ENCODE results near the gene GRPEL2. TPM values are rescaled to one million over a fixed set of nuclear protein-coding genes. Genes with fewer than 3 reads are reported as not detected.

The GRPEL2 gene, protein sequence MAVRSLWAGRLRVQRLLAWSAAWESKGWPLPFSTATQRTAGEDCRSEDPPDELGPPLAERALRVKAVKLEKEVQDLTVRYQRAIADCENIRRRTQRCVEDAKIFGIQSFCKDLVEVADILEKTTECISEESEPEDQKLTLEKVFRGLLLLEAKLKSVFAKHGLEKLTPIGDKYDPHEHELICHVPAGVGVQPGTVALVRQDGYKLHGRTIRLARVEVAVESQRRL
- 24.9 TPM for total RNA-seq

DNA sequence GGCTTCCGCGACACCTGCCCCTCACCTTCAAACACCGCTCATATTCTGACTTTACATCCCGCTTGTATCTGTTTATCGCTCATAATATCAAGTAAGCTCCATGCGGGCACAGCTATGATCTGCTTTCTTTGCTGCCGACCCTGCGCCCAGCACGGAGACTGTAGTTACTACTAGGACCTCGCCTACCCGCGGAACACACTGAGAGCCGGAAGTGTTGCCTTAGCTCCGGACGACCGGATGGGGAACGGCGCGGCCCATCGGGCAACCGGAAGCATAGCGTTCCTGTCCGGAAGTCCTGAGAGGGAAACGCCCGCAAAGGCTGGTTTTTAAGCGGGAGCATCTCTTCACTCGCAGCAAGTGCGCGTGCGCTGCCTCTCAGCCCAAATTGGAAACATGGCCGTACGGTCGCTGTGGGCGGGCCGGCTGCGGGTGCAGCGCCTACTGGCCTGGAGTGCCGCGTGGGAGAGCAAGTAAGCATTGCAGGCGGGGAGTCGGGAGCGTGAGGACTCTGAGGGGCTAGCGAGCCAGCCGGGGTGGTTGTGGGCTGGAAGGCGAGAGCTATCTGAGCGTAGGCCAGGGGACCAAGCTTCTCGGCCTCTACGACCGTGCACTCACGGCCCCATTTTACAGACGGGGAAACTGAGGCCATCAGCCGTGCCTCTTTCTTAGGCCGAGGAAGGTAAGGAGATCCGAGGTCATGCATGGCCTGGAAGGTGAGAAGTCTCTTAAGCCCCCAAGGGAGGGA, at the start of gene GRPEL2:
Gene GRPEL2 (plus strand): TSS at position 353 of the 745 bp plus-strand sequence. CDS start 41 bp downstream, at position 394.
- no peaks in the 10 kb centered on the region for H3K27me3 ChIP-seq (ENCODE audit: insufficient read depth, low read length)
- H3K4me3 ChIP-seq (ENCODE audit: low read length): peak within 1 kb of the TSS; percentile 68
- H3K9me3 ChIP-seq (ENCODE audit: low read depth, low read length): no peaks in the 10 kb centered on the region
- H3K4me1 ChIP-seq (ENCODE audit: insufficient read depth, low read length): peaks cover 50% of the 10 kb centered on the region

DNA sequence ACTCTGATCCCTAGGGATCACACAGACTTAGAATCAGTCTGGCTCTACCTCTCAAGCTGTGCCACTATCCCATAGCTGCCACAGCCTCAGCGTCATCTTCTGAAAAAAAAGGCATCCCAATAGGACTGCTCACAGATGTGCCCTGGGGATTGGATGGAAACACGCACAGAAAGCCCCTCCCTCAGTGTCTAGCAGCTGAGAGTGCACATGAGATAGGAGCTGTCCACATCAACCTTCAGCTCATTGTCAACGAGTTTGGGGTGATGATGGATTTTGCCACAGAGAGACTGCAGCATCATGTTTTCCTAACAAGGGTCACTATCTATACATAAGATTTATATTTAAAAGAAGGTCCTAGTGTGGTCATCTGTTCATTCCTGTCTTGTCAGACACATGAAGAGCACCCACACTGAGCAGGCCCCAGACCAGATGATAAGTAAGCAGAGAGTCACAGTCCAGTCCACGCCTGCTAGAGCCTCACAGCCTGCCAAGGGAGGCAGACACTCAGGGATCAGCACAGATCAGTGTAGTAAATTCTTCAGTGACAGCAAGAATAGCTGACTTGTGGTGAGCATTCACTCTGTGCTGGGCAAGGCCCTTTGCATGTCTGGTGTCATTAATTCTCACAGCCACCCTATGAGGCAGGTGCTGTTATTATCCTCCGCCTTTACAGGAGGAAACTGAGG, 47.8 kb upstream of the GRPEL2 start:
- H3K9me3 ChIP-seq (ENCODE audit: low read depth, low read length): no peaks in the 10 kb centered on the region
- no peak overlapping the region for H3K4me3 ChIP-seq (ENCODE audit: low read length)
- H3K27me3 ChIP-seq (ENCODE audit: insufficient read depth, low read length): no peaks in the 10 kb centered on the region
- peaks cover 6% of the 10 kb centered on the region for H3K4me1 ChIP-seq (ENCODE audit: insufficient read depth, low read length)

DNA sequence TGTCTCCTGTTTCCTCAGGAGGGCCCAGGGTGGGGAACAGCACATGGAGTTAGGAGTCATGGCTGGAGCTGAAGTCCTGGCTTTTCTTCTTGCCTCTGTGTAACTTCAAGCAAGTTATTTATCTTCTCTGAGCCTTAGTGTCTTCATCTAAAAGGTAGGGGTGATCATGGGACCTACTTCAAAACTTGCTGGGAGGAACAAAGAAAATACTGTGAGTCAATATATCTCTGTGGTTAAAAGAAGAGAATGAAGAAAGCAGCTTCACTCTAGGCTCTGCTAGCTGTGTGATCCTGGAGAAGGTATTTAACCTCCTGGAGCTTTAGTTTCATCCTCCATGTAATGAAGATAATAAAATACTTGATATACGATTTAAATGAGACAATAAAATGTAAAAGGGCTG, 47.1 kb upstream of the GRPEL2 start:
- Histone ChIP-seq H3K4me1 (ENCODE audit: insufficient read depth, low read length) (peaks cover 6% of the 10 kb centered on the region), H3K9me3 (ENCODE audit: low read depth, low read length) (no peaks in the 10 kb centered on the region)

DNA sequence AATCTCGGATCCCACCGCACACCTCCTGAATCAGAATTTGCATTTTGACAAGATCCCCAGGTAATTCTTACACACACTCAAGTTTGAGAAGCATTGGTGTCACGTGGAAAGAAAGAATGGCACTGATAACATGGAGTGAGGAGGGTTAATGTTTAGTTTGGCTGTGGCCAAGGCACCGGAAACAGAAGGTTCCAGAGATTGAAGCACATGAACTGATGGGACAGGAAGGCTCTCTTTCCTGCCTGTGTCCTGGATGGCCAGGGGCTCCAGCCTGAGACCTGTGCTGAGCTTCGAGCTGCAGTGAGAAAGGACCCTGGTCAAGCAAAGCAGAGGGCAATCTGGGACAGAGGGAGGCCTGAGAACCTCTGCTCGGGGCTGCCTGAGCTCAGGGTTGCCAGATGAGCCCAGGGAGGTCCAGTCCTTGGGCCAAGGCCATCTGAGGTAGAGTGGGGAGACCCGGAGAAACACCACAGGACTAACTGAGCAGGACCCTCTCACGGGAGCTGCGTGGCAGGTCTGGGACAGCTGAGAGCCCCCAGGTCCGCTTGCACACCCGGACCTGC, 46.4 kb upstream of the GRPEL2 start:
- H3K4me3 ChIP-seq (ENCODE audit: low read length): no peak overlapping the region
- H3K9me3 ChIP-seq (ENCODE audit: low read depth, low read length): no peaks in the 10 kb centered on the region
- H3K27me3 ChIP-seq (ENCODE audit: insufficient read depth, low read length): no peaks in the 10 kb centered on the region
- H3K4me1 ChIP-seq (ENCODE audit: insufficient read depth, low read length): peaks cover 6% of the 10 kb centered on the region

More for the DNA sequence above, 47.1 kb upstream of the GRPEL2 start:
- Histone ChIP-seq H3K27me3 (ENCODE audit: insufficient read depth, low read length) (no peaks in the 10 kb centered on the region), H3K4me3 (ENCODE audit: low read length) (no peak overlapping the region)

DNA sequence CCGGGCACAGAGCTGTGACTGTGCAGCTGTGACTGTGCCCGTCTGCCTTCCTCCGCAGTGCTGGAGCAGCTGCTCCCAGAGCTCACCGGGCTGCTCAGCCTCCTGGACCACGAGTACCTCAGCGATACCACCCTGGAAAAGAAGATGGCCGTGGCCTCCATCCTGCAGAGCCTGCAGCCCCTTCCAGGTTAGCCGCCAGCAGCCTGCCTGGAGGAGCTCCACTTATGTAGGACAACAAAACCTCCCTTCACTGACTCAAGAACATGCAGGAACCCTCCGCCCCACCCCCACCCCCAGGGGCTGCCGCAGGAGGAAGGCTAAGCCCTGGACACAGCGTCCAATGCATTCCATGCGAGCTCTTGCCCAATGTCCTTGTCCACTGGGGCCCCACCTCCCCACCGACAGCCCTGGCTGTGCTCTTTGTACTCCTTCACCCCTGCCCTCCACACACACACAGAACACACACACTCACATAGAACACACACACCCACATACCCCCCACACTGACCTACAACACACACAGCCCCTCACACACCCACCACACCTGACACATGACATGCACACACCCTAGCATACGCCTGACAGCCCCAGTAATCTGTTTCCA, 45.7 kb upstream of the GRPEL2 start:
- H3K4me1 ChIP-seq (ENCODE audit: insufficient read depth, low read length): peaks cover 6% of the 10 kb centered on the region
- H3K9me3 ChIP-seq (ENCODE audit: low read depth, low read length): no peaks in the 10 kb centered on the region
- no peak overlapping the region for H3K4me3 ChIP-seq (ENCODE audit: low read length)
- no peaks in the 10 kb centered on the region for H3K27me3 ChIP-seq (ENCODE audit: insufficient read depth, low read length)

DNA sequence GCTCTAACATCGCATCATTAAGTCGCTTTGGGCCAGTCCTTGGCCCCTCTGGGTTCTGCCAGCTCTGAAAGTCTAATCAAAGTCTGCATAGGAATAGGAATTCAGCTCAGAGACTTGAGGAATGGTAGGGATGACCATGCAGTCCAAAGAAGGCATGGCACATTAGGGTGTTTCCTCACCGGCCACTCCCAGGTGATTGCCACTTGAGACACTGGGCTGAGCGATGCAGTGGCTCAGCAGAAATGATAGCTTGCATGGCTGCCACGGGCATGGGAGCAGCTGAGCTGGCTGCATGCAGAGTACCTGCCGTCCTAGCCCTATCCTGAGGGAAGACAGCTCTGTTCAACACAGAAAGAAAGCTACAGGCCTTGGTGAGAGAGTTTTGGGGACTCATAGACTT, 44.9 kb upstream of the GRPEL2 start:
- Histone ChIP-seq H3K4me1 (ENCODE audit: insufficient read depth, low read length) (peaks cover 3% of the 10 kb centered on the region), H3K27me3 (ENCODE audit: insufficient read depth, low read length) (no peaks in the 10 kb centered on the region)

DNA sequence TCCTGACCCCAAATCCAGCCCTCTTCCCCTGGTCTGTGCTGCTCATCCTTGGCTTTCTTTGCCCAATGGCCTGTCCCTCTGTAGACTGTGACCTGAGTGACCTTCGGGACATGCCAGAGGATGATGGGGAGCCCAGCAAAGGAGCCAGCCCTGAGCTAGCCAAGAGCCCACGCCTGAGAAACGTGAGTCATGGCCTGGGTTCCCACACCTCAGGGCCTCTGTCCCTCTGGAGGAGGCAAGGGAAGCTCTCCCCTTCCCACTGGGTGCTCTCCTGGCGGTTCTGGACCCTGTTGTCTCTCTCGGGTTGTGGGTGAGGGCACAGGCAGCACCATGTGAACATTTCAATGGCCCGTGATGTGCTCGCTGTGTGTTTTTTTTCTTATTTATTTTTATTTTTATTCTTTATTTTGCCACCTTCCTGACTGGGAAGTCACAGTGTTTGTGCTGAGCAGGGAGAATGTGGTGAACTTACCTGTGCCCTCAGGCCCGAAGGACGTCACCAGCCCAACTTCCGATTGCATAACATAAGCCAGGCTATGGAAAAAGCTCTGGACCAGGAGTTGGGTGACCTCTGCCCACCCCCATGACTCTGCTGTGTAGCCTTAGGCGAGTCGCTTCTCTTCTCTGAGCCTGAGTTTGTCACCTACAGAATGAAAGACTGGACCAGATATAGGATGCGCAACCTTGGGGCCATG, 44.1 kb upstream of the GRPEL2 start:
- H3K4me3 ChIP-seq (ENCODE audit: low read length): no peak overlapping the region
- H3K4me1 ChIP-seq (ENCODE audit: insufficient read depth, low read length): no peaks in the 10 kb centered on the region
- H3K9me3 ChIP-seq (ENCODE audit: low read depth, low read length): no peaks in the 10 kb centered on the region
- no peaks in the 10 kb centered on the region for H3K27me3 ChIP-seq (ENCODE audit: insufficient read depth, low read length)

More for the DNA sequence above, 44.9 kb upstream of the GRPEL2 start:
- Histone ChIP-seq H3K9me3 (ENCODE audit: low read depth, low read length) (no peaks in the 10 kb centered on the region), H3K4me3 (ENCODE audit: low read length) (no peak overlapping the region)

DNA sequence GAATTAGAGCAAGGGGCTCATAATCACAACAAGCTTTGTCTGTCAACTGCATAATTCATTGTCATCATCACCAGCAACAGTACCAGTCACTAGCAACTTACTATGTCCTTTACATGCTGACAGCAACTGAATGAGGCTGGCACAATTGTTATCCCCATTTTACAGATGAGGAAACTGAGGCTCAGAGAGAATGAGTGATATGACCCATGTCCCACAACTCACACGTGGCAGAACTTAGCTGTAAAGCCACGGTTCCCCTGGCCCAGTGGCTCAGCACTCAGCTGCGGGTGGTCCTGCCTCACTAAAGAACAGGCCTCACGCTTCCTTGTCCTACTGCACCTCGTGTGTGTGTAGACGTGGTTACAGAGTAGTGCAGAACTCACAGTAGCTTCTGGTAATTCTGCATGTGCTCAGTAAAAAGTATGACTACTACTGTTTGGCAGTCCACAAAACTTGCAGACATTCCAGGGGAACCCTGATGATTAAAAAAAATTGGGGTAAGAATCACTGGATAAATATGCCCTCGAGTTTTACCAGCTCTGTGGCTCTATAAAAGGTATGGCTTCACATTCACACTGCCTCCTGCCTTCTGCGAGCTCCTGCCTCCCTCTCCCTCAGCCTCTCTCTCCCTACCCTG, 43.4 kb upstream of the GRPEL2 start:
- H3K4me1 ChIP-seq (ENCODE audit: insufficient read depth, low read length): no peaks in the 10 kb centered on the region
- H3K4me3 ChIP-seq (ENCODE audit: low read length): no peak overlapping the region
- H3K9me3 ChIP-seq (ENCODE audit: low read depth, low read length): no peaks in the 10 kb centered on the region
- no peaks in the 10 kb centered on the region for H3K27me3 ChIP-seq (ENCODE audit: insufficient read depth, low read length)

DNA sequence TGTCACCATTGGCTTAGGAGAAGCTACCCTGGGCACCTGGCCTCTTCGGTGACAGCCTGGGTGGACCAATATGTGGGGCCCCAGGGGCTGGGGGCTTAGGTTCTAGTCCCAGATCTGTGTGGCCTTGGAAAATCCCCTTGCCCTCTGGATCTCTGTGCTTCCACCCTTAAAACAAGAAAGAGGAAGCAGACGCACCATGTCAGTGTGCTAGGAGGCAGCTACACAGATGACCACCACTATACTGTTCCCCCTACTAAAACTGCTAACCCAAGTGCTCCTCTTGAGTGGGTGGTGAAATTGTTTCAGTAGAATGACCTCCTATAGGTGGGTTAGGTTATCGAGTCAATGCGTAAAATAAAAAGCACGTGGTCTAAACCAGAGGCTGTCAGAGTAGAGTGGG, 42.7 kb upstream of the GRPEL2 start:
- no peaks in the 10 kb centered on the region for H3K27me3 ChIP-seq (ENCODE audit: insufficient read depth, low read length)
- H3K4me1 ChIP-seq (ENCODE audit: insufficient read depth, low read length): no peaks in the 10 kb centered on the region
- no peaks in the 10 kb centered on the region for H3K9me3 ChIP-seq (ENCODE audit: low read depth, low read length)
- no peak overlapping the region for H3K4me3 ChIP-seq (ENCODE audit: low read length)

DNA sequence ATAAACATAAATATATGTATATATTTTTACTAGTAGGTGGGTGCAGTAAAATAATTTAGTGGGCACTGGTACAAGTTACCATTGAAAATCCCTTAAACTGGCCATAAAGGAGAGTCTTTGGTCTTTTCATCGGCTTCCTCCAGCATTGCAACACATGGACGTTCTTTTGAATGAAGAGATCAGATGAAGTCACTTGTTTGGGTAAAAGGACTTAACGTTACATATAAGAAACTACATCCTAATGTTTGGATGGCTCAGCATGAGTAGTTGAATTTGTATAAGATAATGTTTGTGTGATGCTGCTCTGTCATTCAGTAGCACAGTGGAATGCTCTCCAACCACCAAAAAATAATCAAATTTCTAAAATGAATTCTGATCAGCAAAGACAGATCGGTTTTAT, 42.1 kb upstream of the GRPEL2 start:
- Histone ChIP-seq H3K4me3 (ENCODE audit: low read length) (no peak overlapping the region), H3K4me1 (ENCODE audit: insufficient read depth, low read length) (no peaks in the 10 kb centered on the region), H3K9me3 (ENCODE audit: low read depth, low read length) (no peaks in the 10 kb centered on the region), H3K27me3 (ENCODE audit: insufficient read depth, low read length) (no peaks in the 10 kb centered on the region)

DNA sequence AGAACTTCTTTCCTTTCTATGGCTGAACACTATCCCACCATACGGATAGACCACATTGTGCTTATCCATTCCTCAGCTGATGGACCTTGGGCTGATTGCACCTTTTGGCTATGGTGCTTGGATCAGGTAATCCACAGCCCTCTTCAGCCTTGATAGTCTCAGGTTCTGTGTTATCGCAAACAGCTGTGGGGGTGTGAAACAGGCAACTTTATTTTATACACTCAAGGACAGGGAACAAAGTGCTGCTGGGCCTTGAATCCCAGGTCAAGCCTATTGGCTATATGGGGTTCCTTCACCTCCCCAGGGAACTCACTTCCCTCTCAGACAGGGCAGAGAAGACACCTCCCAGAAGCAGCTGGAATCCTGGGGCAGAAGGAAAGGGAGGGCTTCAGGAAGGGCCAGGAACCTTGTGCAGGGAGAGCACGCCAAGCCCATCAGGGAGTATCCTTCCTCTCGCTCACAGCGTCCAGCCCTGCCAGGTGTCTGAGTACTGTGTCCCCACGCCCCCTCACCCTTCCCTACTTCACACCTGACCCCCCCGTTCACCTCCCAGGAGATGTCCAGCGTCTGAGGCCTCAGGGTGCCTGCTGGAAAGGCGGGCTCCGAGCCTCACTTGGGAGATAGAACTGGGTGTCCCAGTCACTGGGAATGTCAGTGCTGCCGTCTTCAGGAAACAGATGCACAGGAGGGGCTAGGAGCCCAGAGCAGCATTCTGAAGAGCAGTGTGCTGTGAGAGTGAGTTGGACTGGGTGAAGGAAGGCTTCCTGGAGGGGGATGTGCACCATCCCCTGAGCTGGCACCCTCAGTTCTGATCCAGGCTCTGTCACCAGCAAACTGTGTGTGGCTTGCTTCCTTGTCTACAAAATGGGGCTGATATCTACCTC, 40.9 kb upstream of the GRPEL2 start:
- Histone ChIP-seq H3K4me1 (ENCODE audit: insufficient read depth, low read length) (no peaks in the 10 kb centered on the region), H3K4me3 (ENCODE audit: low read length) (no peak overlapping the region), H3K9me3 (ENCODE audit: low read depth, low read length) (no peaks in the 10 kb centered on the region), H3K27me3 (ENCODE audit: insufficient read depth, low read length) (no peaks in the 10 kb centered on the region)

DNA sequence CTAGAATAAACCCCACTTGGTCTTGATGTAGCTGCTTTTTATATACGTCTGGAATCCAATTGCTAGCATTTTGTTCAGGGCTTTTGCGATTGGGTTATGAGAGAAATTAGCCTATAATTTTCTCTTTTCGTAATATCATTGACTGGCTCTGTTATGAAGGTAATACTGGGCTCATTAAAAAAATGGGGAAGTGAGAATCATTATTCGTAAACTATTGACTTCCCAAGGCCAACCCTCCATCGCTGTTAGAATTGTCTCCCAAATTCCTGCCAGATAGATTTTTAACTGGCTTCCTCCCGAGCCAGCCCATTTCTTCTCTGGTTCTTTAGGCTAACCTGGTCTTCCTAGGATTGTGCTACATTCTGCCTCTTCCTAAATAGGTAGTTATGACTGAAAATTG, 35.9 kb upstream of the GRPEL2 start:
- H3K9me3 ChIP-seq (ENCODE audit: low read depth, low read length): no peaks in the 10 kb centered on the region
- no peaks in the 10 kb centered on the region for H3K4me1 ChIP-seq (ENCODE audit: insufficient read depth, low read length)
- H3K27me3 ChIP-seq (ENCODE audit: insufficient read depth, low read length): no peaks in the 10 kb centered on the region
- no peak overlapping the region for H3K4me3 ChIP-seq (ENCODE audit: low read length)

DNA sequence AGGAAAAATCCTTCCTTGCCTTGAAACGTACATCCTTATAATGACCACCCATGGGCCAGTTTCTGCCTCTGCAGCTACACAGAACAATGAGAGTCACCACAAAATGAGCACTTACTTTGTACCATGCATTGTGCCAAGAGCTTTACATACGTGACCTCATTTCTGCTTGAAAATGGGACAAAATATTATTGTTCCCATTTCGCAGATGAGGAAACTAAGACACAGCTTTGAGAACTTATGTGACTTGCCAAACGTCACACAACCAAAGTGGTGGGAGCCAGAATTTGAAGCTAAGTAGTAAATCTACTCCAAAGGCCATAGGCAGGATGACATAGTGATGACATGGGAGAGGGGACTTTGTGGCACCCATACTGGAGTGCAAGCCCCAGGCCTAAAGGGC, 34.8 kb upstream of the GRPEL2 start:
- Histone ChIP-seq H3K4me1 (ENCODE audit: insufficient read depth, low read length) (no peaks in the 10 kb centered on the region), H3K9me3 (ENCODE audit: low read depth, low read length) (no peaks in the 10 kb centered on the region), H3K27me3 (ENCODE audit: insufficient read depth, low read length) (no peaks in the 10 kb centered on the region), H3K4me3 (ENCODE audit: low read length) (no peak overlapping the region)

Data from mononuclear cell (primary cell).